Activated CD8-positive, alpha-beta memory T cell treated with anti-CD3 and anti-CD28 coated beads, Interleukin-2, amount 50 U/mL, for 4 hours (primary cell): ENCODE results near the gene RAP2C.

ENCODE experiments used
- DNase-seq: peaks from one replicate; pipeline ENCODE4 v3.0.0-alpha.2; 2020

RAP2C gene

DNA sequence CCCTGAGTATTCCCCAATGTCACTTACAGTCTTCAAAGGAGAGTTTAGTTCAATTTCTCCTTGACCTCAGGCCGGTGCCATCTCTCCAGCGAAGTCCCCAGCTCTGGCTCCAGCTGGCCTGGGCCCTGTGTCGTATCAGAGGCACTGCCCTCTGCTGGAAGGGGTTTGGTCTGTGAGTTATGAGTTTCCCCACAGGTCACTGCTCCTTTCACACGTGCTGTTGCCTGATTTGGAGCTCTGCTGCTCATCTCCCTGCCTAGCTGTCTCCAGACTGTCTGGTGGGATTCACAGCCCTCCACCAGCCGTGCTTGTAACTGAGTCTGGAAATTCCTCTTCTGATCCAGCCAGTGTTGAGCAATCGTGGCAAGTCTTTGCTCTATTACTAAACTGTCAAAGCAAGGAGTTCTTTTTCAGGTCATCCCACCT, at the start of gene RAP2C:
Gene RAP2C (minus strand): TSS at position 105 of the 426 bp plus-strand sequence. CDS start 2,179 bp downstream, outside the sequence.
- DNase-seq = peak; percentile 55

DNA sequence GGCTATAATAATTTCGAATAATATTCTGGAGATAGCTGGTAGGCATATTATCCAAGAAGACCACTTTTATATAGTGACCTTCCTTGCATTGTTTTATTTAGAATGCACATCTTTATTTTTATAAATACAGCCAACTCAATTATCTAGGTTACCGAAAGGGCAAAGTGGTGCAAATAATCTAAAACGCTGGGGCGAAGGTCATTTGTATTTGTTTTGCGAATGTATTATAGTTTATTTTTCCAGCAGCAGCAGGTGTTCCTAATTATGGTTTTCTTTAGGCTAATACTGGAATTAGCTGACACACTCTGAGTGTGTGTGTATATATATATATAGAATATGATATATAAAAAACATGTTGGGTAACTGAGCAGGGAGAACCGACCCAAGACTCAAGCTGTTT, 48.1 kb upstream of the RAP2C start:
- DNase-seq = no peak

DNA sequence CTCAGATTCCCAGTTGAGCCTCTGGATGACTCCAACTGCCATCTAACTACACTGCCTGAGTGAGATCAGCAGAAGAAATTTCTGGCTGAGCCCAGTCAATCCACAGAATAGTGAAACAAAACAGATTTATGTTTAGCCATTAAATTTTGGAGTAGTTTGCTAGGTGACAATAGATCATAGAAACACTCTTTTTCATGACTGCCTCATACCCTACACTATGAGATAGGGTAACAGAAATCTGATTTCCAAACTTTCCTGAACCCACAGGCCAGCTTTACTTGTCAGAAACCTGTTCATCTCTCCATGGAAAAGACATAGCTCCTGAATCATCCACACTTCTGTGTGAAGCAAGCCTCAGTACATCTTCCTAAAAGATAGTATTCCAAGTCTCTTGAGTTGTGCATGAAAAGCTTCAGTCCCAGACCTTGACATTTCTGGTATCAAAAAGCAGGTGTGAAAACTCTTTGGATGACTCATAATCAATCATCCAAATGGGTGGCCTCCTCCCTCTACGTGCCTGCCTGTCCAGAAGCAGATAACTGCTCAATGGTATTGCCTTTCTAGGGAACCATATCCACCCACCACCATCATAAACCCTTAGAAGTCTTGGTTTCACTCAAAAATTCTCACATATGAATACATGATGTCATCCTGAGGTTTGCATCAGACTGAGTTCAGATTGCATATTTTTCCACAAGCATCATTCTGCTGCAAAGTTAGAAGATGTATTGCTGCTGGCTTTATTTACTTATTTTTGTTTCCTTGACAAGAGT, 47.5 kb upstream of the RAP2C start:
- DNase-seq = no peak

GRCh38 chrX:132263127-132263526, 43.9 kb upstream of the RAP2C start:
- DNase-seq = no peak

GRCh38 chrX:132258509-132258908, 39.3 kb upstream of the RAP2C start:
- DNase-seq = no peak

DNA sequence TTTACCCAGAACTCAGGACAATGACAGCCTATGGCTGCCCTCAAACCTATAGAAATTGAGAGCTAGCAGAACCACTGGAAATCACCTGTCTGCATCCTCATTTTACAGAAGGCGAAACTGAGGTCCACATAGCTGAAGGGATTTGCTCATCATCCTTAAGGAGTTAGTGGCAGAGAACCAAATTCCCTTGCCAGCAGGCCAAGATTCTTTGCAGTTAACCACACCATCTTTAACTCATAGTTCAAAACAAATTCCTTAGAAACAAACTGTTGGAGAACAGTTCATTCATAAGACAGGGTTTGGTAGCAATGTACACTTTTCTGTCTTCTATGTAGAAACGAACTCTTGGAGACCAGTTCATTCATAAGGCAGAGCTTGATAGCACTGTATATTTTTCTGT, 37.9 kb upstream of the RAP2C start:
- no peak for DNase-seq

DNA sequence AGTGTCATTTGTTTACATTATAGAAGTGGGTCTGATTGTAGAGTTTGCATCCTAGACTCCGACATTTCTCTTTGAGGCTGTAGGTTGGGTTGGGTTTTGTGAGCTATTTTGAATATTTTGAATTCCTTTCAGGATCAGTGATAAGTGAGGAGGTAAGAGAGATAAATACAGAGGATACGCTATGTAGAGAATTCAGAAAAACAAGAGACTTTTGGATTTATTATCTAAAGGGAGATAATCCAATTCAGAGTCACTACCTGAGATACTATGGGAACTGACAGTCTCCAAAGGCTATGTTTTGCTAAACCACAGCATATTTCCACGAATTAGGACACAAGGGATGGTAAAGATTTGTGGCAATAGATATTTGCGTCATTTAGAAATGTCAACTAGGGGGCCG, 16.9 kb upstream of the RAP2C start:
- no peak for DNase-seq

GRCh38 chrX:132235488-132235887, 16.2 kb upstream of the RAP2C start:
- no peak for DNase-seq

DNA sequence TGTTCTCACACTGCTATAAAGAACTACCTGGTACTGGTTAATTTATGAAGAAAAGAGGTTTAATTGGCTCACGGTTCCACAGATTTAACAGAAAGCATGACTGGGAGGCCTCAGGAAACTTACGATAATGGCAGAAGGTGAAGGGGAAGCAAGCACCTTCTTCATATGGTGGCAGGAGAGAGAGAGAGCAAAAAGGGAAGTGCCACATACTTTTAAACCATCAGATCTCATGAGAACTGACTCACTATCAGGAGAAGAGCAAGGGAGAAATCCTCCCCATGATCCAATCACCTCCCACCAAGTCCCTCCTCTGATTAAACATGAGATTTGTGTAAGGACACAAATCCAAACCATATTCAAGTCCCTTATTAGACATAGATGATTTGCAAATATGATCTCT, 12.3 kb upstream of the RAP2C start:
- DNase-seq = no peak

DNA sequence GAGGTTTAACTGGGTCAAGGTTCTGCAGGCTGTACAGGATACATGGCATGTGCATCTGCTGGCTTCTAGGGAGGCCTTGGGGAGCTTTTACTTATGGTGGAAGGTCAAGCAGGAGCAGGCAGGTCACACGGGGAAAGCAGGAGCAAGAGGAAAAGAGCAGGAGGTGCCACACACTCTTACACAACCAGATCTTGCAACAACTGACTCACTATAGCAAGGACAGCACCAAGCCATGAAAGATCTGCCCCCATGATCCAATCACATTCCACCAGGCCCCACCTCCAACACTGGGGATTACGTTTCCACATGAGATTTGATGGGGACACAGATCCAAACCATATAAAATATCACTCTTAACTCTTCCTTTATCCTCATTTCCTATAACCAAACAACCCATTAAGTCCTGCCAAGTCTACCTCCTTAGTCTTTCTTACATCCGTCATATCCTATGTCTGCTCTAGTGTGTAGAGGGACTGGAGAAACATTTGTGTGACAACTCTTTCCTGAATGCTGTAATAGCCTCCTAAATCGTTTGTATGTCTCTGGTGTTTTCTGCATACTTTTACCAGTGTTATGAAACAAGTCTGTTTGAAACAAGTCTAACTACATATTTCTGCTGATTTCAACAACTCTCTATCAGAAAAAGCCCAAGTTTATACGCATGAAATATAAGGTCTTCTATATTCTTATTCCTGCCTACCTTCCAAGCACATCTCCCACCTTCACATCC, 8.3 kb upstream of the RAP2C start:
- DNase-seq = no peak

DNA sequence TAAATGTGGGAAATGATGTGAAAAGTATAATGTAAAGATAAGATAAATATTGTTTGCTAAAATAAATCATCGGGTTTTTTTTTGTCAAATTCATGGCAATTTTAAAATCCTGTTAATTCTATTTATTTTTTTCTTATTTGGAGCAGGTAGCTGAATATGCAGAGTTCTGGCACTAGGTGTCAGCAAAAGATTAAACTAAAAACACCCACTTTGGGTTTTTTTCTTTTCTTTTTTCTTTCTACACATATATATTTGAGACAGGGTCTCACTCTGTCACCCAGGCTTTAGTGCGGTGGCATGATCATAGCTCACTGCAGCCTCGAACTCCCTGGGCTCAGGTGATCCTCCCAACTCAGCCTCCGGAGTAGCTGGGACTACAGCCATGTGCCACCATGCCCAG, 6.9 kb upstream of the RAP2C start:
- DNase-seq = no peak

- DNase-seq = peak; percentile 73
Observed at GRCh38 chrX:132218100-132218812, 991 bp downstream of the RAP2C start.

GRCh38 chrX:132217203-132218073, 1.8 kb downstream of the RAP2C start:
- DNase-seq = peak; percentile 75

GRCh38 chrX:132216806-132217202, 2.4 kb downstream of the RAP2C start:
- DNase-seq = peak; percentile 14

GRCh38 chrX:132216283-132216682, 3.0 kb downstream of the RAP2C start:
- DNase-seq = no peak

DNA sequence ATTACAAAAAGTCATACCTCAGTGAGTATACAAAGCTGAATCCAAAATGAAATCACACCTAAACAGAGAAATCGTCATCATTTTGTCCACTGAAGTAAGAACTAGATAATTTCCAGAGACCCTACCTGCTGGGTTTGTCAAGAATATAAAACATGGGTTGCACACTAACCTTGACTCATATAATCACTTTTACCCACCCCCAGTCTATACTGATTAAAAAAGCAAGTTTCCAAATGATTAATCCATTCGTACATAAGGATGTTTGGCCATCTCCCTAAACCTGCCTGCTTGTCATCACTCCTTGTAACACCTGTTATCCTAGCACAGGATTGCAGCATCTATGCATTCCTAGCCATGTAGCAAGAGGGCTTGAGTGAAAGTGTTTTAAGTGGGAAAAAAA, 4.7 kb downstream of the RAP2C start:
- DNase-seq = no peak

DNA sequence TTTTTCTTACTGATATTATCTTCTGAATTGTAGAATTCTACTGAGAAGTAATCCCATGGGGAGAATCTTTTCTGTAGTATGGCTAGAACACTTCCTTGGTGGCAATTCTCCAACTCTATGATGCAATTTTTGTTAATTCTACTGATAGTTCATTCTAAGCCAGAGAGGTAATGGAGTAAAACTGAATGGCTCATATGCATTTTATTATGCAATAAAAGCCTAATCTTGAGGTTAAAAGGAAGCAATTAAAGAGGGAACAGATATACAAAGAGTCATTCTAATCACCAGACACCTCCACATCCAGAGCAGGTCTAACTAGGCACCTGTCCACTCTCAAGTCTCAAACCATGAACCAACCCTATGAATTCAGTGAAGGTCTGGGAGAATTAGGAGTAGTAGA, 9.7 kb downstream of the RAP2C start:
- DNase-seq = no peak

DNA sequence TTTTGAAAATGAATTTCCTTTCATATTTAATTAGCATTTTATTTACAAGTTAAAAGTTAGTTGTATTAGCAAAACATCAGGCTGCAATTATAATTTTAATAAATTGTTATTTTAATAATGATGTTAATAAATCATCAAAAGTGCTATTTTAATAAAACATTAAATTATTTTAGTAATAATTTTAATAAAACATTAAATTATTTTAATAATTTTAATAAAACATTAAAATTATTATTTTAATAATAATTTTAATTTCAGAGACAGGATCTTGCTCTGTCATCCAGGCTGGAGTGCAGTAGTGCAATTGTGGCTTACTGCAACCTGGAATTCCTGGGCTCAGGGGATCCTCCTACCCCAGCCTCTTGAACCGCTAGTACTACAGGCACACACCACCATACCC, 10.8 kb downstream of the RAP2C start:
- DNase-seq = no peak

- no peak for DNase-seq
Observed at GRCh38 chrX:132207996-132208395, 11.3 kb downstream of the RAP2C start.

DNA sequence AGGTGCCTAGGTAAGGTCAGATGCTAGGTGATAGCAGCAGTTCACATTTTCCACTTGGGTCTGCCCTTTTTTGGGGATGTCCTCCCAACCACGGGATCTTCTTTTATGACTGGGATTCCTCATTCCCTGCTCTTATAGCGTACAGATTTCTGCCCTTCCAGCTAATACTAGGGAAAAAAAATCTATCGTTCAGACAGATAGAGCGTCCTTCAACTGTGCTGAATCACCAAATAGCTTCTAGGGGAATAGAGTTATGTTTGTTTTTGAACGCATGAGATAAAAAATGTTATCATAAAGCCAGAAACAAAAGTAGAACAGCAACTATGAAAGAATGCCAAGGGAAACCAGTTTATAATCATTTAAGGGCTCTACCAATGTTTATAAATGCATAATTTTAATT, 13.0 kb downstream of the RAP2C start:
- DNase-seq = no peak

- DNase-seq = no peak
Observed at GRCh38 chrX:132204629-132205028, 14.6 kb downstream of the RAP2C start.

DNA sequence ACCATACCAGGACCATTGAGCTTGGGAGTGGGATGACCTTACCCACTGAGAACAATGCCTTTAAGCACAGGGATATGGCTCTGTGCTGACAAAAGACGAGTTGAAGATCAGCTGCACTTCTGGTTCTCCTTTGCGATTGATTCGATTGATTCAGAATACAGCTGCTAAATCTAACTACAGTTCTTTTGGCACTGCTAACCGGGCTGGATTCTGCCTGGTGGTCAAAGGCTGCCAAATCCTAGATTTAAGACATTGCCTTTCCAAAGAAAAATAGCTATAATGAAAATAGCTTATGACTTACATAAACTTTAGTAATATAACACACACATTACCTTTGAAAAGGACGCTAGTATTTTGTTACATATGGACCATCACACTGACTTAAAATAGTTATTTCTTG, 18.3 kb downstream of the RAP2C start:
- no peak for DNase-seq

GRCh38 chrX:132199941-132200340, 19.3 kb downstream of the RAP2C start:
- DNase-seq = no peak
